H1 (cell line): ENCODE measurements around the gene HLF. TPM values are rescaled to one million over a fixed set of nuclear protein-coding genes. Genes with fewer than 3 reads are reported as not detected.

Source experiments
- POLR2A ChIP-seq, 2 experiments: IDR thresholded peaks; 1 replicate in 1 of 2; 2 replicates in 1 of 2; pipeline ENCODE4 v1.6.1; 2011; ENCODE audit warnings: low read depth in 2 of 2, low read length in 2 of 2, mild to moderate bottlenecking in 2 of 2; ENCODE audit errors: control extremely low read depth in 1 of 2
- SIX5 ChIP-seq: IDR thresholded peaks from 2 replicates; pipeline ENCODE4 v1.6.1; 2011; ENCODE audit warnings: mild to moderate bottlenecking, low read depth, low read length
- SP1 ChIP-seq: IDR thresholded peaks from 2 replicates; pipeline ENCODE4 v1.6.1; 2011; ENCODE audit warnings: low read depth, low read length
- polyA plus RNA-seq, 7 experiments: library from polyadenylated mRNA; depleted of rRNA in 3 of 7; stranded (reverse) in 5 of 7; unstranded in 2 of 7; fragments of >200 nt in 5 of 7; fragments of 200-250 nt in 2 of 7; gene quantifications; 1 replicate in 5 of 7; 2 replicates in 1 of 7; 4 replicates in 1 of 7; pipeline versions ENCODE4 v1.2.1 to v1.2.3, GENCODE V29; 2011 to 2013; ENCODE audit warnings: missing spikeins in 2 of 7, mixed read lengths in 2 of 7
- total RNA-seq: library from RNA; stranded (reverse); fragmentation: NEBNext Ultra II Directional; extraction: Animal tissue kit (Norgen Biotek cat#: 25700); gene quantifications from 2 replicates; pipeline ENCODE4 v1.2.1, GENCODE V29; 2021
- TF ChIP-seq, protein P1 (sequence below): fragments of 300-600 bp; sonication (generic); IDR thresholded peaks from 2 replicates; pipeline ENCODE4 v1.7.1; 2012; ENCODE audit warnings: low read length, moderate library complexity, mild to moderate bottlenecking, inconsistent platforms; ENCODE audit not compliant: insufficient replicate concordance
- TF ChIP-seq, protein P2 (sequence below): IDR thresholded peaks from 2 replicates; pipeline ENCODE4 v1.6.1; 2012; ENCODE audit warnings: inconsistent platforms

The HLF gene
- total and polyA plus RNA-seq, 2 of the 8 experiments (the other 6 are each of a cell fraction or from before 2014, with no cell fraction given): 0.39 to 0.60 TPM

DNA sequence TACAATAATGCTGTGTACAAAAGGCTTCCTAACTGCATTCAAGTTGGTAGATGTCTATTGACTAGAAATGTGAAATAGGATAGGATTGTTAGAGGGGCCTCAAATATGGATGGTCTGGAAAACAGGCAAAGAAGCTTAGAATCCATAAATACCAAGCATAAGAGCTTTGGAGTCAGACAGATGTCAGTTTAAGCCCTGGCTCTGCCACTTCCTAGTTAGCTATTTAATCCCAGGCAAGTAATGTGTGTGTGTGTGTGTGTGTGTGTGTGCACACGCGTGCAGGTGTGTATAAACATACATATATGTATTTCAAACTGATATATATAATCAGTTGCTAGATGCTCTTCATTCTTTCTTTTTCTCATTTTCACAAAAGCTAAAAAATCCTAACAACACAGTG, 90.2 kb downstream of the HLF start (continued):
- TF ChIP-seq, protein P1, sequence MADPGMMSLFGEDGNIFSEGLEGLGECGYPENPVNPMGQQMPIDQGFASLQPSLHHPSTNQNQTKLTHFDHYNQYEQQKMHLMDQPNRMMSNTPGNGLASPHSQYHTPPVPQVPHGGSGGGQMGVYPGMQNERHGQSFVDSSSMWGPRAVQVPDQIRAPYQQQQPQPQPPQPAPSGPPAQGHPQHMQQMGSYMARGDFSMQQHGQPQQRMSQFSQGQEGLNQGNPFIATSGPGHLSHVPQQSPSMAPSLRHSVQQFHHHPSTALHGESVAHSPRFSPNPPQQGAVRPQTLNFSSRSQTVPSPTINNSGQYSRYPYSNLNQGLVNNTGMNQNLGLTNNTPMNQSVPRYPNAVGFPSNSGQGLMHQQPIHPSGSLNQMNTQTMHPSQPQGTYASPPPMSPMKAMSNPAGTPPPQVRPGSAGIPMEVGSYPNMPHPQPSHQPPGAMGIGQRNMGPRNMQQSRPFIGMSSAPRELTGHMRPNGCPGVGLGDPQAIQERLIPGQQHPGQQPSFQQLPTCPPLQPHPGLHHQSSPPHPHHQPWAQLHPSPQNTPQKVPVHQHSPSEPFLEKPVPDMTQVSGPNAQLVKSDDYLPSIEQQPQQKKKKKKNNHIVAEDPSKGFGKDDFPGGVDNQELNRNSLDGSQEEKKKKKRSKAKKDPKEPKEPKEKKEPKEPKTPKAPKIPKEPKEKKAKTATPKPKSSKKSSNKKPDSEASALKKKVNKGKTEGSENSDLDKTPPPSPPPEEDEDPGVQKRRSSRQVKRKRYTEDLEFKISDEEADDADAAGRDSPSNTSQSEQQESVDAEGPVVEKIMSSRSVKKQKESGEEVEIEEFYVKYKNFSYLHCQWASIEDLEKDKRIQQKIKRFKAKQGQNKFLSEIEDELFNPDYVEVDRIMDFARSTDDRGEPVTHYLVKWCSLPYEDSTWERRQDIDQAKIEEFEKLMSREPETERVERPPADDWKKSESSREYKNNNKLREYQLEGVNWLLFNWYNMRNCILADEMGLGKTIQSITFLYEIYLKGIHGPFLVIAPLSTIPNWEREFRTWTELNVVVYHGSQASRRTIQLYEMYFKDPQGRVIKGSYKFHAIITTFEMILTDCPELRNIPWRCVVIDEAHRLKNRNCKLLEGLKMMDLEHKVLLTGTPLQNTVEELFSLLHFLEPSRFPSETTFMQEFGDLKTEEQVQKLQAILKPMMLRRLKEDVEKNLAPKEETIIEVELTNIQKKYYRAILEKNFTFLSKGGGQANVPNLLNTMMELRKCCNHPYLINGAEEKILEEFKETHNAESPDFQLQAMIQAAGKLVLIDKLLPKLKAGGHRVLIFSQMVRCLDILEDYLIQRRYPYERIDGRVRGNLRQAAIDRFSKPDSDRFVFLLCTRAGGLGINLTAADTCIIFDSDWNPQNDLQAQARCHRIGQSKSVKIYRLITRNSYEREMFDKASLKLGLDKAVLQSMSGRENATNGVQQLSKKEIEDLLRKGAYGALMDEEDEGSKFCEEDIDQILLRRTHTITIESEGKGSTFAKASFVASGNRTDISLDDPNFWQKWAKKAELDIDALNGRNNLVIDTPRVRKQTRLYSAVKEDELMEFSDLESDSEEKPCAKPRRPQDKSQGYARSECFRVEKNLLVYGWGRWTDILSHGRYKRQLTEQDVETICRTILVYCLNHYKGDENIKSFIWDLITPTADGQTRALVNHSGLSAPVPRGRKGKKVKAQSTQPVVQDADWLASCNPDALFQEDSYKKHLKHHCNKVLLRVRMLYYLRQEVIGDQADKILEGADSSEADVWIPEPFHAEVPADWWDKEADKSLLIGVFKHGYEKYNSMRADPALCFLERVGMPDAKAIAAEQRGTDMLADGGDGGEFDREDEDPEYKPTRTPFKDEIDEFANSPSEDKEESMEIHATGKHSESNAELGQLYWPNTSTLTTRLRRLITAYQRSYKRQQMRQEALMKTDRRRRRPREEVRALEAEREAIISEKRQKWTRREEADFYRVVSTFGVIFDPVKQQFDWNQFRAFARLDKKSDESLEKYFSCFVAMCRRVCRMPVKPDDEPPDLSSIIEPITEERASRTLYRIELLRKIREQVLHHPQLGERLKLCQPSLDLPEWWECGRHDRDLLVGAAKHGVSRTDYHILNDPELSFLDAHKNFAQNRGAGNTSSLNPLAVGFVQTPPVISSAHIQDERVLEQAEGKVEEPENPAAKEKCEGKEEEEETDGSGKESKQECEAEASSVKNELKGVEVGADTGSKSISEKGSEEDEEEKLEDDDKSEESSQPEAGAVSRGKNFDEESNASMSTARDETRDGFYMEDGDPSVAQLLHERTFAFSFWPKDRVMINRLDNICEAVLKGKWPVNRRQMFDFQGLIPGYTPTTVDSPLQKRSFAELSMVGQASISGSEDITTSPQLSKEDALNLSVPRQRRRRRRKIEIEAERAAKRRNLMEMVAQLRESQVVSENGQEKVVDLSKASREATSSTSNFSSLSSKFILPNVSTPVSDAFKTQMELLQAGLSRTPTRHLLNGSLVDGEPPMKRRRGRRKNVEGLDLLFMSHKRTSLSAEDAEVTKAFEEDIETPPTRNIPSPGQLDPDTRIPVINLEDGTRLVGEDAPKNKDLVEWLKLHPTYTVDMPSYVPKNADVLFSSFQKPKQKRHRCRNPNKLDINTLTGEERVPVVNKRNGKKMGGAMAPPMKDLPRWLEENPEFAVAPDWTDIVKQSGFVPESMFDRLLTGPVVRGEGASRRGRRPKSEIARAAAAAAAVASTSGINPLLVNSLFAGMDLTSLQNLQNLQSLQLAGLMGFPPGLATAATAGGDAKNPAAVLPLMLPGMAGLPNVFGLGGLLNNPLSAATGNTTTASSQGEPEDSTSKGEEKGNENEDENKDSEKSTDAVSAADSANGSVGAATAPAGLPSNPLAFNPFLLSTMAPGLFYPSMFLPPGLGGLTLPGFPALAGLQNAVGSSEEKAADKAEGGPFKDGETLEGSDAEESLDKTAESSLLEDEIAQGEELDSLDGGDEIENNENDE: no peak
- no peak for TF ChIP-seq POLR2A (IDR thresholded peaks at IDR 0.05; ENCODE audit: control extremely low read depth in 1 of 2, low read depth in 2 of 2, low read length in 2 of 2)
- TF ChIP-seq, protein P2, sequence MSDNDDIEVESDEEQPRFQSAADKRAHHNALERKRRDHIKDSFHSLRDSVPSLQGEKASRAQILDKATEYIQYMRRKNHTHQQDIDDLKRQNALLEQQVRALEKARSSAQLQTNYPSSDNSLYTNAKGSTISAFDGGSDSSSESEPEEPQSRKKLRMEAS: no peak
- no peak for TF ChIP-seq SIX5
- no peak for TF ChIP-seq SP1
- TF ChIP-seq, all 59 proteins: peak for 0
